ENCODE measurements around the gene PRR5.
"Not testable (repeated sequence)": the region's sequence is repeated elsewhere in the genome, so short reads cannot be mapped to it uniquely, and the experiment has no call there.

Gene PRR5

GRCh38 chr22:44735518-44736428 lies 33.8 kb downstream of the PRR5 start:
- peak; percentile 93 for DNase-seq (ENCODE audit: low spot score)

- DNase-seq (ENCODE audit: low spot score): no peak
These were observed 34.8 kb downstream of the PRR5 start for GRCh38 chr22:44736581-44737405.

- no peak for DNase-seq (ENCODE audit: low spot score)
These were observed 35.7 kb downstream of the PRR5 start for GRCh38 chr22:44737406-44738346.

GRCh38 chr22:44738347-44738715 lies 36.3 kb downstream of the PRR5 start:
- DNase-seq (ENCODE audit: low spot score): no peak

GRCh38 chr22:44739024-44739423 lies 37.0 kb downstream of the PRR5 start:
- no peak for DNase-seq (ENCODE audit: low spot score)

- not testable (repeated sequence) for DNase-seq (ENCODE audit: low spot score)
These were observed 37.7 kb downstream of the PRR5 start for GRCh38 chr22:44739666-44740065.

GRCh38 chr22:44740307-44740706 lies 38.3 kb downstream of the PRR5 start:
- no peak for DNase-seq (ENCODE audit: low spot score)

GRCh38 chr22:44741929-44742328 lies 39.9 kb downstream of the PRR5 start:
- DNase-seq (ENCODE audit: low spot score): peak; percentile 45

GRCh38 chr22:44743247-44743646 lies 41.2 kb downstream of the PRR5 start:
- no peak for DNase-seq (ENCODE audit: low spot score)

- no peak for DNase-seq (ENCODE audit: low spot score)
These were observed 41.8 kb downstream of the PRR5 start for GRCh38 chr22:44743804-44744211.

GRCh38 chr22:44745853-44746789 lies 44.1 kb downstream of the PRR5 start:
- DNase-seq (ENCODE audit: low spot score): no peak

- not testable (repeated sequence) for DNase-seq (ENCODE audit: low spot score)
These were observed 45.8 kb downstream of the PRR5 start for GRCh38 chr22:44747784-44748127.

- DNase-seq (ENCODE audit: low spot score): no peak
These were observed 46.5 kb downstream of the PRR5 start for GRCh38 chr22:44748524-44748923.

GRCh38 chr22:44750481-44750880 lies 48.5 kb downstream of the PRR5 start:
- no peak for DNase-seq (ENCODE audit: low spot score)

- DNase-seq (ENCODE audit: low spot score): no peak
These were observed 50.5 kb downstream of the PRR5 start, which contains the start of gene ARHGAP8 for GRCh38 chr22:44752285-44753188. Gene ARHGAP8 (plus strand): TSS chr22:44752575. CDS start chr22:44786528, 33,953 bp downstream.

GRCh38 chr22:44753189-44754042 lies 51.4 kb downstream of the PRR5 start:
- no peak for DNase-seq (ENCODE audit: low spot score)

GRCh38 chr22:44754998-44755397 lies 53.0 kb downstream of the PRR5 start:
- DNase-seq (ENCODE audit: low spot score): no peak

GRCh38 chr22:44755417-44755816 lies 53.4 kb downstream of the PRR5 start:
- DNase-seq (ENCODE audit: low spot score): no peak

- no peak for DNase-seq (ENCODE audit: low spot score)
These were observed 54.0 kb downstream of the PRR5 start for GRCh38 chr22:44755956-44756361.
